K562 (cell line): ENCODE results near the gene GLRX2. TPM values are rescaled to one million over a fixed set of nuclear protein-coding genes. Genes with fewer than 3 reads are reported as not detected.

Source experiments
- CREM ChIP-seq: IDR thresholded peaks from 2 replicates; pipeline ENCODE4 v1.6.1; 2014; ENCODE audit warnings: antibody characterized with exemption, low read depth
- EP400 ChIP-seq: fragments of 450-650 bp; IDR thresholded peaks from 2 replicates; pipeline ENCODE4 v1.6.1; 2017; ENCODE audit warnings: antibody characterized with exemption, mild to moderate bottlenecking, moderate library complexity
- ETV5 ChIP-seq: sonication (generic); formaldehyde crosslinking; IDR thresholded peaks from 2 replicates; pipeline ENCODE4 v1.4.0; 2020; ENCODE audit warnings: low read depth, mild to moderate bottlenecking, missing genetic modification reagents
- FOXJ3 ChIP-seq: sonication (generic); formaldehyde crosslinking; IDR thresholded peaks from 2 replicates; pipeline ENCODE4 v1.4.0; 2020; ENCODE audit warnings: mild to moderate bottlenecking, missing genetic modification reagents
- MCM5 ChIP-seq: fragments of 450-650 bp; IDR thresholded peaks from 2 replicates; pipeline ENCODE4 v1.6.1; 2016; ENCODE audit warnings: low read depth
- MTA1 ChIP-seq: fragments of 450-650 bp; IDR thresholded peaks from 2 replicates; pipeline ENCODE4 v1.6.1; 2017; ENCODE audit warnings: borderline replicate concordance
- SRSF1 ChIP-seq: fragments of 200-400 bp; formaldehyde crosslinking; IDR thresholded peaks from 2 replicates; pipeline ENCODE4 v1.6.1; 2017; ENCODE audit warnings: mild to moderate bottlenecking, low read depth, low read length, moderate library complexity
- ZNF778 ChIP-seq: fragments of 450-650 bp; formaldehyde crosslinking; IDR thresholded peaks from 2 replicates; pipeline ENCODE4 v1.4.0; 2020; ENCODE audit warnings: mild to moderate bottlenecking, moderate library complexity
- polyA plus RNA-seq, 8 experiments: library from polyadenylated mRNA; depleted of rRNA in 4 of 8; stranded (reverse) in 5 of 8; unstranded in 3 of 8; fragments of >200 nt; fragmentation: Nextera tagmentation in 2 of 8; fragmentation: Illumina TruSeq in 1 of 8; extraction: Ambion mirVana in 2 of 8; extraction: Trizol in 1 of 8; gene quantifications; 2 replicates each; pipeline versions ENCODE4 v1.2.1 to v1.2.3, GENCODE V29; 2011 to 2014; ENCODE audit warnings: inconsistent platforms in 1 of 8, missing spikeins in 1 of 8
- total RNA-seq, 7 experiments: library from RNA; depleted of rRNA in 6 of 7; stranded (reverse); fragments of >200 nt in 6 of 7; fragmentation: Illumina TruSeq in 2 of 7; extraction: Trizol in 2 of 7; gene quantifications; 2 replicates each; pipeline versions ENCODE4 v1.2.1 to v1.2.3, GENCODE V29; 2011 to 2021; ENCODE audit warnings: low replicate concordance in 1 of 7
- TF ChIP-seq, protein P1 (sequence below): fragments of 250-450 bp; sonication (Bioruptor Pico); IDR thresholded peaks from 2 replicates; pipeline ENCODE4 v1.5.1; 2021; ENCODE audit warnings: mild to moderate bottlenecking
- TF ChIP-seq, protein P2 (sequence below): fragments of 450-650 bp; IDR thresholded peaks from 2 replicates; pipeline ENCODE4 v1.7.0; 2016; ENCODE audit warnings: borderline replicate concordance
- TF ChIP-seq, protein P3 (sequence below): fragments of 250-450 bp; sonication (Bioruptor Pico); IDR thresholded peaks from 2 replicates; pipeline ENCODE4 v1.4.0; 2020
- TF ChIP-seq, protein P4 (sequence below), 2 experiments: fragments of 150-350 bp in 1 of 2; IDR thresholded peaks; 2 replicates each; pipeline ENCODE4 v1.6.1; 2012 to 2016; ENCODE audit warnings: low read depth in 2 of 2, low read length in 2 of 2, mild to moderate bottlenecking in 1 of 2, moderate library complexity in 1 of 2
- TF ChIP-seq, protein P5 (sequence below): fragments of 250-450 bp; sonication (Bioruptor Pico); IDR thresholded peaks from 2 replicates; pipeline ENCODE4 v1.5.0; 2020; ENCODE audit warnings: mild to moderate bottlenecking, borderline replicate concordance
- TF ChIP-seq, protein P6 (sequence below): sonication (generic); formaldehyde crosslinking; IDR thresholded peaks from 2 replicates; pipeline ENCODE4 v1.8.1; 2022; ENCODE audit warnings: missing genetic modification reagents

Gene GLRX2
- total and polyA plus RNA-seq, 9 of the 15 experiments (the other 6 are each of a cell fraction or from before 2014, with no cell fraction given), result 13.3 to 82.6 (median 55.1) TPM

DNA sequence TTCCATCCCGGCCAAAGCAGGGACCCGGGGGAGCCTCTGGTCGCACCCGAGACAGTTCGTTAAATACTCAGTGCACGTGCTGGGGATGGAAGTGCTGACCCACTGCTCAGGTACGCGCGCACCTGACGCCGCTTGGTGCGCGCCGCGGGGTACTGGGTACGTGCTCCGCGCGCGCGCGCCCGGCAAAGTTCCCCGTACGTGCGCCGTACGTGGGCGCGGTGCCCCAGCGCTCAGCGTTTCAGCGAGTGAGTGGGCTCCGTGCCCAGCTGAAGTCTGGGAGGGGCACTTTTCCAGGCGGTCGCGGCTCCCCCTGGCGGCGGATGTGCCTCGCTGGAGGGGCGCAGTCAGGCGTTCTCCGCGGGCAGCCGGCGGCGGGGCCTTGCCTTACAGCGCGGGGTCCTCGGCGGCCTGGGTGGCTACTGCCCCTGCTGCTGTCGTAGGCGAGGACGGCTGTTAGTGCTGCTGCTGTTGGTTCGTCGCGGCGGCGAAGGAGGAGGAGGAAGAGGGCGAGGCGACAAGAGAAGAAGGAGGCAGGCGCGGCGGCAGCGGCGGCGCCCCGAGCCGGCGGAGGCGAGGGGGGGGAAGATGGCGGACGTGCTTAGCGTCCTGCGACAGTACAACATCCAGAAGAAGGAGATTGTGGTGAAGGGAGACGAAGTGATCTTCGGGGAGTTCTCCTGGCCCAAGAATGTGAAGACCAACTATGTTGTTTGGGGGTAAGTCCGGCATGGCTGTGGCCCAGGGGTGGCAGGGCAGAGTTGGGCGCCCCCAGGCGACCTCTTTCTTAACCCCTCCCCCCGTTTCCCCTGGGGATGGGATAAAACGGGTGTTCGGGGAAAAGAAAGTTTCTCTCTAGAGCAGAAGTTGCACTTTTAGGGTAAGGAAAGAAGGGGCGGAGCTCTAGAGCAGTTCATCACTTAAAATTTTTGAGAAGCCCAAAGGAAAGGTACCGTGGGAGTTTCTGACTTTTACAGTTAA is 16.7 kb upstream of the GLRX2 start, which contains the start of gene CDC73 (continued):
- TF ChIP-seq, protein P1, sequence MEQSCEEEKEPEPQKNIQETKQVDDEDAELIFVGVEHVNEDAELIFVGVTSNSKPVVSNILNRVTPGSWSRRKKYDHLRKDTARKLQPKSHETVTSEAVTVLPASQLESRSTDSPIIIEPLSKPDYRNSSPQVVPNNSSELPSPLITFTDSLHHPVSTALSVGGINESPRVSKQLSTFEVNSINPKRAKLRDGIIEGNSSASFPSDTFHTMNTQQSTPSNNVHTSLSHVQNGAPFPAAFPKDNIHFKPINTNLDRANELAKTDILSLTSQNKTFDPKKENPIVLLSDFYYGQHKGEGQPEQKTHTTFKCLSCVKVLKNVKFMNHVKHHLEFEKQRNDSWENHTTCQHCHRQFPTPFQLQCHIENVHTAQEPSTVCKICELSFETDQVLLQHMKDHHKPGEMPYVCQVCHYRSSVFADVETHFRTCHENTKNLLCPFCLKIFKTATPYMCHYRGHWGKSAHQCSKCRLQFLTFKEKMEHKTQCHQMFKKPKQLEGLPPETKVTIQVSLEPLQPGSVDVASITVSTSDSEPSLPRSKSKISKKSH (CRISPR knock-in tag), result no peak
- TF ChIP-seq, protein P2, sequence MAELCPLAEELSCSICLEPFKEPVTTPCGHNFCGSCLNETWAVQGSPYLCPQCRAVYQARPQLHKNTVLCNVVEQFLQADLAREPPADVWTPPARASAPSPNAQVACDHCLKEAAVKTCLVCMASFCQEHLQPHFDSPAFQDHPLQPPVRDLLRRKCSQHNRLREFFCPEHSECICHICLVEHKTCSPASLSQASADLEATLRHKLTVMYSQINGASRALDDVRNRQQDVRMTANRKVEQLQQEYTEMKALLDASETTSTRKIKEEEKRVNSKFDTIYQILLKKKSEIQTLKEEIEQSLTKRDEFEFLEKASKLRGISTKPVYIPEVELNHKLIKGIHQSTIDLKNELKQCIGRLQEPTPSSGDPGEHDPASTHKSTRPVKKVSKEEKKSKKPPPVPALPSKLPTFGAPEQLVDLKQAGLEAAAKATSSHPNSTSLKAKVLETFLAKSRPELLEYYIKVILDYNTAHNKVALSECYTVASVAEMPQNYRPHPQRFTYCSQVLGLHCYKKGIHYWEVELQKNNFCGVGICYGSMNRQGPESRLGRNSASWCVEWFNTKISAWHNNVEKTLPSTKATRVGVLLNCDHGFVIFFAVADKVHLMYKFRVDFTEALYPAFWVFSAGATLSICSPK, result peak; percentile 38; the same call in 1 of the 2 replicates
- TF ChIP-seq CREM (no peak; the same call in none of the 2 replicates), FOXJ3 (CRISPR knock-in tag) (no peak), ZNF778 (CRISPR knock-in tag) (no peak), MCM5 (no peak), MTA1 (peak; percentile 14; the same call in 1 of the 2 replicates), EP400 (peak; percentile 95), ETV5 (CRISPR knock-in tag) (peak; percentile 85), SRSF1 (no peak)
- TF ChIP-seq, protein P3, sequence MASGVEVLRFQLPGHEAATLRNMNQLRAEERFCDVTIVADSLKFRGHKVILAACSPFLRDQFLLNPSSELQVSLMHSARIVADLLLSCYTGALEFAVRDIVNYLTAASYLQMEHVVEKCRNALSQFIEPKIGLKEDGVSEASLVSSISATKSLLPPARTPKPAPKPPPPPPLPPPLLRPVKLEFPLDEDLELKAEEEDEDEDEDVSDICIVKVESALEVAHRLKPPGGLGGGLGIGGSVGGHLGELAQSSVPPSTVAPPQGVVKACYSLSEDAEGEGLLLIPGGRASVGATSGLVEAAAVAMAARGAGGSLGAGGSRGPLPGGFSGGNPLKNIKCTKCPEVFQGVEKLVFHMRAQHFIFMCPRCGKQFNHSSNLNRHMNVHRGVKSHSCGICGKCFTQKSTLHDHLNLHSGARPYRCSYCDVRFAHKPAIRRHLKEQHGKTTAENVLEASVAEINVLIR (CRISPR knock-in tag), result peak; percentile 38
- TF ChIP-seq, protein P4, sequence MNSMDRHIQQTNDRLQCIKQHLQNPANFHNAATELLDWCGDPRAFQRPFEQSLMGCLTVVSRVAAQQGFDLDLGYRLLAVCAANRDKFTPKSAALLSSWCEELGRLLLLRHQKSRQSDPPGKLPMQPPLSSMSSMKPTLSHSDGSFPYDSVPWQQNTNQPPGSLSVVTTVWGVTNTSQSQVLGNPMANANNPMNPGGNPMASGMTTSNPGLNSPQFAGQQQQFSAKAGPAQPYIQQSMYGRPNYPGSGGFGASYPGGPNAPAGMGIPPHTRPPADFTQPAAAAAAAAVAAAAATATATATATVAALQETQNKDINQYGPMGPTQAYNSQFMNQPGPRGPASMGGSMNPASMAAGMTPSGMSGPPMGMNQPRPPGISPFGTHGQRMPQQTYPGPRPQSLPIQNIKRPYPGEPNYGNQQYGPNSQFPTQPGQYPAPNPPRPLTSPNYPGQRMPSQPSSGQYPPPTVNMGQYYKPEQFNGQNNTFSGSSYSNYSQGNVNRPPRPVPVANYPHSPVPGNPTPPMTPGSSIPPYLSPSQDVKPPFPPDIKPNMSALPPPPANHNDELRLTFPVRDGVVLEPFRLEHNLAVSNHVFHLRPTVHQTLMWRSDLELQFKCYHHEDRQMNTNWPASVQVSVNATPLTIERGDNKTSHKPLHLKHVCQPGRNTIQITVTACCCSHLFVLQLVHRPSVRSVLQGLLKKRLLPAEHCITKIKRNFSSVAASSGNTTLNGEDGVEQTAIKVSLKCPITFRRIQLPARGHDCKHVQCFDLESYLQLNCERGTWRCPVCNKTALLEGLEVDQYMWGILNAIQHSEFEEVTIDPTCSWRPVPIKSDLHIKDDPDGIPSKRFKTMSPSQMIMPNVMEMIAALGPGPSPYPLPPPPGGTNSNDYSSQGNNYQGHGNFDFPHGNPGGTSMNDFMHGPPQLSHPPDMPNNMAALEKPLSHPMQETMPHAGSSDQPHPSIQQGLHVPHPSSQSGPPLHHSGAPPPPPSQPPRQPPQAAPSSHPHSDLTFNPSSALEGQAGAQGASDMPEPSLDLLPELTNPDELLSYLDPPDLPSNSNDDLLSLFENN (IDR thresholded peaks at IDR 0.05; ENCODE audit: low read depth in 2 of 2, low read length in 2 of 2), result peak in 1 of 2 experiments; percentile 47; a peak in 1 of 4 replicates
- TF ChIP-seq, protein P5, sequence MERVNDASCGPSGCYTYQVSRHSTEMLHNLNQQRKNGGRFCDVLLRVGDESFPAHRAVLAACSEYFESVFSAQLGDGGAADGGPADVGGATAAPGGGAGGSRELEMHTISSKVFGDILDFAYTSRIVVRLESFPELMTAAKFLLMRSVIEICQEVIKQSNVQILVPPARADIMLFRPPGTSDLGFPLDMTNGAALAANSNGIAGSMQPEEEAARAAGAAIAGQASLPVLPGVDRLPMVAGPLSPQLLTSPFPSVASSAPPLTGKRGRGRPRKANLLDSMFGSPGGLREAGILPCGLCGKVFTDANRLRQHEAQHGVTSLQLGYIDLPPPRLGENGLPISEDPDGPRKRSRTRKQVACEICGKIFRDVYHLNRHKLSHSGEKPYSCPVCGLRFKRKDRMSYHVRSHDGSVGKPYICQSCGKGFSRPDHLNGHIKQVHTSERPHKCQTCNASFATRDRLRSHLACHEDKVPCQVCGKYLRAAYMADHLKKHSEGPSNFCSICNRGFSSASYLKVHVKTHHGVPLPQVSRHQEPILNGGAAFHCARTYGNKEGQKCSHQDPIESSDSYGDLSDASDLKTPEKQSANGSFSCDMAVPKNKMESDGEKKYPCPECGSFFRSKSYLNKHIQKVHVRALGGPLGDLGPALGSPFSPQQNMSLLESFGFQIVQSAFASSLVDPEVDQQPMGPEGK, result no peak
- TF ChIP-seq, protein P6, sequence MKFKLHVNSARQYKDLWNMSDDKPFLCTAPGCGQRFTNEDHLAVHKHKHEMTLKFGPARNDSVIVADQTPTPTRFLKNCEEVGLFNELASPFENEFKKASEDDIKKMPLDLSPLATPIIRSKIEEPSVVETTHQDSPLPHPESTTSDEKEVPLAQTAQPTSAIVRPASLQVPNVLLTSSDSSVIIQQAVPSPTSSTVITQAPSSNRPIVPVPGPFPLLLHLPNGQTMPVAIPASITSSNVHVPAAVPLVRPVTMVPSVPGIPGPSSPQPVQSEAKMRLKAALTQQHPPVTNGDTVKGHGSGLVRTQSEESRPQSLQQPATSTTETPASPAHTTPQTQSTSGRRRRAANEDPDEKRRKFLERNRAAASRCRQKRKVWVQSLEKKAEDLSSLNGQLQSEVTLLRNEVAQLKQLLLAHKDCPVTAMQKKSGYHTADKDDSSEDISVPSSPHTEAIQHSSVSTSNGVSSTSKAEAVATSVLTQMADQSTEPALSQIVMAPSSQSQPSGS (CRISPR knock-in tag), result no peak
